GM12878 (cell line): ENCODE data around the gene DNAAF8. TPM values are rescaled to one million over a fixed set of nuclear protein-coding genes. Genes with fewer than 3 reads are reported as not detected.

ENCODE experiments used
- ATAC-seq: fragments of 200-7000 bp; cut with Tn5 transposase; 3 replicates; pipeline ENCODE4 v1.9.1; 2020; ENCODE audit warnings: mild to moderate bottlenecking, moderate library complexity
- BruUV-seq: library from RNA; stranded (reverse); fragments of 400-500 nt; replicated peaks from 2 replicates; lab custom pipeline; 2021; lab: Mats Ljungman, UMichigan
- CTCF ChIA-PET: fragments of 300-600 bp; sonication (Branson Sonifier 250); formaldehyde crosslinking; extraction: SDS; loops from one replicate; lab custom pipeline; 2021; ENCODE audit warnings: inconsistent platforms; lab: Yijun Ruan, JAX
- POLR2A ChIA-PET: fragments of 350-600 bp; formaldehyde crosslinking; extraction: SDS; loops from one replicate; lab custom pipeline; 2021; ENCODE audit warnings: inconsistent platforms; lab: Charles Lee
- RAD21 ChIA-PET: fragments of 300-600 bp; sonication (Branson Sonifier 250); formaldehyde crosslinking; loops from one replicate; lab custom pipeline; 2023; ENCODE audit warnings: antibody characterized with exemption; ENCODE audit not compliant: unreplicated experiment; lab: Charles Lee
- SMC1A ChIA-PET: fragments of 300-600 bp; sonication (Branson Sonifier 250); formaldehyde crosslinking; loops from one replicate; lab custom pipeline; 2023; ENCODE audit not compliant: unreplicated experiment, uncharacterized antibody; lab: Charles Lee
- DNase-seq: peaks from one replicate; pipeline ENCODE4 v3.0.0-alpha.2; 2011; ENCODE audit warnings: low read depth, low spot score
- FAIRE-seq: peaks from 3 replicates; lab custom pipeline; 2011; peaks lifted over from hg19 to GRCh38; lab: Jason Lieb, UNC
- H2AFZ ChIP-seq: 2 replicates; pipeline ENCODE4 v1.6.0; 2011; ENCODE audit warnings: low read depth, low read length, control low read depth; ENCODE audit not compliant: control insufficient read depth
- H3K27ac ChIP-seq: 2 replicates; pipeline ENCODE4 v1.5.1; 2011; ENCODE audit warnings: control low read depth; ENCODE audit not compliant: control insufficient read depth, insufficient read depth
- H3K27me3 ChIP-seq, 2 experiments: replicated peaks in 1 of 2; 2 replicates each; pipeline versions ENCODE4 v1.6.0 to v1.6.1; 2011; ENCODE audit warnings: low read length in 1 of 2; ENCODE audit not compliant: control insufficient read depth in 2 of 2, insufficient read depth in 2 of 2
- H3K36me3 ChIP-seq, 2 experiments: 2 replicates each; pipeline ENCODE4 v1.5.1; 2011; ENCODE audit warnings: low read length in 1 of 2; ENCODE audit not compliant: control insufficient read depth in 2 of 2, insufficient read depth in 2 of 2
- H3K4me1 ChIP-seq: 2 replicates; pipeline ENCODE4 v1.6.1; 2011; ENCODE audit warnings: mild to moderate bottlenecking, low read length, moderate library complexity, mixed read lengths; ENCODE audit not compliant: control insufficient read depth, insufficient read depth
- H3K4me2 ChIP-seq: 2 replicates; pipeline ENCODE4 v1.6.0; 2011; ENCODE audit warnings: control low read depth; ENCODE audit not compliant: control insufficient read depth, insufficient read depth
- H3K4me3 ChIP-seq: fragments of 200-600 bp; sonication (generic); 2 replicates; pipeline ENCODE4 v1.5.1; 2016
- H3K79me2 ChIP-seq: 2 replicates; pipeline ENCODE4 v1.6.0; 2011; ENCODE audit warnings: low read length; ENCODE audit not compliant: control insufficient read depth, insufficient read depth
- H3K9ac ChIP-seq: 2 replicates; pipeline ENCODE4 v1.8.0; 2011; ENCODE audit warnings: low read length, control low read depth, mixed read lengths; ENCODE audit not compliant: control insufficient read depth, insufficient read depth
- H3K9me3 ChIP-seq: replicated peaks from 3 replicates; pipeline ENCODE4 v1.5.1; 2011; ENCODE audit warnings: mild to moderate bottlenecking, low read length; ENCODE audit not compliant: control insufficient read depth, insufficient read depth
- H4K20me1 ChIP-seq: 2 replicates; pipeline ENCODE4 v1.6.0; 2011; ENCODE audit not compliant: control insufficient read depth, insufficient read depth
- CBX3 ChIP-seq: fragments of 200-600 bp; sonication (generic); IDR thresholded peaks from 2 replicates; pipeline ENCODE4 v1.6.1; 2016; ENCODE audit warnings: low read depth, borderline replicate concordance
- CHD1 ChIP-seq: IDR thresholded peaks from 2 replicates; pipeline ENCODE4 v1.6.1; 2012; ENCODE audit warnings: low read depth, low read length, improper control_type of control experiment
- HDGF ChIP-seq: fragments of 450-650 bp; IDR thresholded peaks from 2 replicates; pipeline ENCODE4 v1.6.1; 2016; ENCODE audit warnings: antibody characterized with exemption
- MXI1 ChIP-seq: fragments of 150-350 bp; IDR thresholded peaks from 2 replicates; pipeline ENCODE4 v1.6.1; 2011; ENCODE audit warnings: low read depth, mild to moderate bottlenecking, inconsistent platforms, low read length, improper control_type of control experiment
- NR2F1 ChIP-seq: fragments of 450-650 bp; conservative IDR thresholded peaks from 2 replicates; pipeline ENCODE4 v1.6.1; 2017; ENCODE audit warnings: mild to moderate bottlenecking
- POLR2A ChIP-seq: IDR thresholded peaks from 2 replicates; pipeline ENCODE4 v1.6.1; 2011; ENCODE audit warnings: low read depth, mild to moderate bottlenecking, low read length
- RUNX3 ChIP-seq: IDR thresholded peaks from 2 replicates; pipeline ENCODE4 v1.6.1; 2012; ENCODE audit warnings: low read length, inconsistent platforms
- WGBS: methylation state at CpG from one replicate; pipeline ENCODE4 v1.1.6; 2016; ENCODE audit warnings: low lambda C conversion rate; ENCODE audit not compliant: insufficient replicate concordance, insufficient coverage; ENCODE audit errors: missing lambda C conversion rate; 5-methylcytosine and 5-hydroxymethylcytosine counted together
- in situ Hi-C: fragments of 300-500 bp; cut with MboI; formaldehyde crosslinking; loops from 9 replicates; pipeline ENCODE4 v1.14.3; 2018; ENCODE audit warnings: mixed read lengths
- intact Hi-C: fragments of 100-400 bp; cut with micrococcal nuclease; formaldehyde crosslinking; loops from one replicate; pipeline ENCODE4 v1.14.2; 2022; ENCODE audit not compliant: unreplicated experiment
- polyA plus RNA-seq, 11 experiments: library from polyadenylated mRNA; depleted of rRNA in 4 of 11; unstranded in 6 of 11; stranded (reverse) in 5 of 11; fragments of >200 nt; fragmentation: Nextera tagmentation in 4 of 11; fragmentation: Illumina TruSeq in 1 of 11; extraction: Ambion mirVana in 4 of 11; extraction: Trizol in 1 of 11; gene quantifications; 1 replicate in 1 of 11; 2 replicates in 10 of 11; pipeline versions ENCODE4 v1.2.1 to v1.2.3, GENCODE V29; 2011 to 2016; ENCODE audit warnings: inconsistent platforms in 2 of 11, missing spikeins in 2 of 11, low read depth in 1 of 11
- total RNA-seq, 4 experiments: library from RNA; depleted of rRNA in 3 of 4; stranded (reverse); fragments of >200 nt in 3 of 4; fragmentation: Illumina TruSeq in 1 of 4; extraction: Trizol in 1 of 4; gene quantifications; 2 replicates each; pipeline versions ENCODE4 v1.2.1 to v1.2.3, GENCODE V29; 2013 to 2021
- TF ChIP-seq, protein P1 (sequence below): fragments of 450-650 bp; formaldehyde crosslinking; IDR thresholded peaks from 2 replicates; pipeline ENCODE4 v1.4.0; 2020; ENCODE audit warnings: mild to moderate bottlenecking, moderate library complexity
- TF ChIP-seq, protein P2 (sequence below): fragments of 450-650 bp; IDR thresholded peaks from 2 replicates; pipeline ENCODE4 v1.6.1; 2017; ENCODE audit warnings: mild to moderate bottlenecking

Gene DNAAF8
- total and polyA plus RNA-seq, 10 of the 15 experiments (the other 5 are each of a cell fraction or from before 2014, with no cell fraction given) = 0.01 to 0.78 (median 0.22) TPM; not detected in 2

DNA sequence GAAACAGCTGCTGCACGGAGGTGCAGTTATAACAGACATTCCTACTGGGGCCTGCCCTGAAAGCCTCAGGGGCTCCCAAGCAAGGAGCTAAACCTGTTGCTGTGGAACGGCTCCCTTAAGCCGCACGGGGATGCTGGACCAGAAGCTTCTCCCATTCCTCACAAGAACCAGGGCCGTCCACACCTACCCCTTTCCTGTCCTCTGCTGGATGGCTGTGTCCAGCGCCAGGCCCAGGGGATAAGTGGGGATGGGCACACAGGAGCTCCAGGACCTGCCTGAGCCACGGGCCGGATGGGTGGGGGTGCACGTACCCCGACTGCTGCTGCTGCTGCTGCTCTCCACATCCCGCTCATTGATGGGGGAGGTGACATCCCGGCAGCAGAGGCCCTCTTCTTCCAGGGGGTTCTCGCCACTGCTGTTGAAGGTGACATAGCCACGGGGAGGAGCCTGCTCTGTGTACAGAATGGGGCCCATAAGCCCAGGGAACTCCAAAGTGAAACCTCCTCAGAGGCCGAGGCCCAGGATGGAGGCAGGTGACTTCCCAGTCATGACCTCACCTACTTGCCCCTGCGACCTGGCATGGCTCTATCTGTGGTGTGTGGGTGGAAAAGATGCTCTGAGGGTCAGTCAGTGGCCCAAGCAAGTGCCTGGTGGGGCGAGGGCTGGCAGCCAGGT lies 32.4 kb upstream of the DNAAF8 start:
- BruUV-seq = no TSS peak
- Histone ChIP-seq H3K79me2 (no peaks in the 10 kb centered on the region), H3K27me3 (no peaks in the 10 kb centered on the region), H3K4me3 (no peak overlapping the region), H4K20me1 (no peaks in the 10 kb centered on the region), H2AFZ (no peak overlapping the region), H3K4me1 (no peaks in the 10 kb centered on the region), H3K4me2 (no peak overlapping the region), H3K9ac (no peak overlapping the region), H3K36me3 (peaks cover 8 to 35% of the 10 kb centered on the region in 2 experiments; a peak in 3 of 4 replicates)
- ATAC-seq = no peak
- DNase-seq = no peak
- ChIA-PET CTCF (no interaction called here), SMC1A (no interaction called here), POLR2A (no interaction called here), RAD21 (no interaction called here)
- intact Hi-C loops = no loop called here
- FAIRE-seq = no peak
- WGBS = 80% methylated on average over 17 of the region's 17 CpGs
- in situ Hi-C loops = no loop called here
- TF ChIP-seq POLR2A = peak; percentile 45; the same call in 1 of the 2 replicates
- TF ChIP-seq, protein P1, sequence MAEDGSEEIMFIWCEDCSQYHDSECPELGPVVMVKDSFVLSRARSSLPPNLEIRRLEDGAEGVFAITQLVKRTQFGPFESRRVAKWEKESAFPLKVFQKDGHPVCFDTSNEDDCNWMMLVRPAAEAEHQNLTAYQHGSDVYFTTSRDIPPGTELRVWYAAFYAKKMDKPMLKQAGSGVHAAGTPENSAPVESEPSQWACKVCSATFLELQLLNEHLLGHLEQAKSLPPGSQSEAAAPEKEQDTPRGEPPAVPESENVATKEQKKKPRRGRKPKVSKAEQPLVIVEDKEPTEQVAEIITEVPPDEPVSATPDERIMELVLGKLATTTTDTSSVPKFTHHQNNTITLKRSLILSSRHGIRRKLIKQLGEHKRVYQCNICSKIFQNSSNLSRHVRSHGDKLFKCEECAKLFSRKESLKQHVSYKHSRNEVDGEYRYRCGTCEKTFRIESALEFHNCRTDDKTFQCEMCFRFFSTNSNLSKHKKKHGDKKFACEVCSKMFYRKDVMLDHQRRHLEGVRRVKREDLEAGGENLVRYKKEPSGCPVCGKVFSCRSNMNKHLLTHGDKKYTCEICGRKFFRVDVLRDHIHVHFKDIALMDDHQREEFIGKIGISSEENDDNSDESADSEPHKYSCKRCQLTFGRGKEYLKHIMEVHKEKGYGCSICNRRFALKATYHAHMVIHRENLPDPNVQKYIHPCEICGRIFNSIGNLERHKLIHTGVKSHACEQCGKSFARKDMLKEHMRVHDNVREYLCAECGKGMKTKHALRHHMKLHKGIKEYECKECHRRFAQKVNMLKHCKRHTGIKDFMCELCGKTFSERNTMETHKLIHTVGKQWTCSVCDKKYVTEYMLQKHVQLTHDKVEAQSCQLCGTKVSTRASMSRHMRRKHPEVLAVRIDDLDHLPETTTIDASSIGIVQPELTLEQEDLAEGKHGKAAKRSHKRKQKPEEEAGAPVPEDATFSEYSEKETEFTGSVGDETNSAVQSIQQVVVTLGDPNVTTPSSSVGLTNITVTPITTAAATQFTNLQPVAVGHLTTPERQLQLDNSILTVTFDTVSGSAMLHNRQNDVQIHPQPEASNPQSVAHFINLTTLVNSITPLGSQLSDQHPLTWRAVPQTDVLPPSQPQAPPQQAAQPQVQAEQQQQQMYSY = no peak
- TF ChIP-seq, all 136 proteins: peak for 1
- Histone ChIP-seq H3K27ac (no peak overlapping the region), H3K9me3 (no peaks in the 10 kb centered on the region)

DNA sequence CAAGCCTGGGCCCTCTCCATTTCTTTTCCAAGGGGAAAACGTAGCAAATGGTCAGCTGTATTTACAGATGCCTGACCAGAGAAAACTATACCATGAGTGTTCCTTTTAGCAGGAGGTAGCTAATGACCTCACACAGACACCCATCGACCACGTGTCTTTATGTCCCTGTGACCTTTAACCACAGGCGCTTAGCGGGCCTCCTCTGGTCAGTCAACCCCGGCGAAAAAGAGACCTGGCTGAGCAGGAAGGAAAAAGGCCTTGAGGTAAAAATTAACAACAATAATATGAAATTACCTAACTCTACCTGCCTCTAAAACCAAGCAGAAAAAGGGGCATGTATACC lies 31.9 kb upstream of the DNAAF8 start:
- no peak overlapping the region for H2AFZ ChIP-seq
- no peak for DNase-seq
- H3K4me1 ChIP-seq = no peaks in the 10 kb centered on the region
- intact Hi-C loops = no loop called here
- FAIRE-seq = no peak
- no peak; the same call in 1 of the 3 replicates for ATAC-seq
- no peak overlapping the region for H3K4me2 ChIP-seq
- no peak overlapping the region for H3K4me3 ChIP-seq
- WGBS = 77% methylated on average over 7 of the region's 7 CpGs
- ChIA-PET SMC1A (no interaction called here), RAD21 (no interaction called here), CTCF (no interaction called here), POLR2A (no interaction called here)
- no peak for TF ChIP-seq HDGF
- TF ChIP-seq RUNX3 = peak; percentile 22; the same call in 1 of the 2 replicates
- TF ChIP-seq CHD1 = no peak
- no peak for TF ChIP-seq MXI1
- TF ChIP-seq, protein P2, sequence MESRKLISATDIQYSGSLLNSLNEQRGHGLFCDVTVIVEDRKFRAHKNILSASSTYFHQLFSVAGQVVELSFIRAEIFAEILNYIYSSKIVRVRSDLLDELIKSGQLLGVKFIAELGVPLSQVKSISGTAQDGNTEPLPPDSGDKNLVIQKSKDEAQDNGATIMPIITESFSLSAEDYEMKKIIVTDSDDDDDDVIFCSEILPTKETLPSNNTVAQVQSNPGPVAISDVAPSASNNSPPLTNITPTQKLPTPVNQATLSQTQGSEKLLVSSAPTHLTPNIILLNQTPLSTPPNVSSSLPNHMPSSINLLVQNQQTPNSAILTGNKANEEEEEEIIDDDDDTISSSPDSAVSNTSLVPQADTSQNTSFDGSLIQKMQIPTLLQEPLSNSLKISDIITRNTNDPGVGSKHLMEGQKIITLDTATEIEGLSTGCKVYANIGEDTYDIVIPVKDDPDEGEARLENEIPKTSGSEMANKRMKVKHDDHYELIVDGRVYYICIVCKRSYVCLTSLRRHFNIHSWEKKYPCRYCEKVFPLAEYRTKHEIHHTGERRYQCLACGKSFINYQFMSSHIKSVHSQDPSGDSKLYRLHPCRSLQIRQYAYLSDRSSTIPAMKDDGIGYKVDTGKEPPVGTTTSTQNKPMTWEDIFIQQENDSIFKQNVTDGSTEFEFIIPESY = peak; percentile 78; the same call in 1 of the 2 replicates
- no peak for TF ChIP-seq CBX3
- TF ChIP-seq NR2F1 = peak; percentile 64
- in situ Hi-C loops = no loop called here
- no TSS peak for BruUV-seq
- no peak overlapping the region for H3K9ac ChIP-seq
- no peaks in the 10 kb centered on the region for H3K9me3 ChIP-seq
- H3K79me2 ChIP-seq = no peaks in the 10 kb centered on the region
- H3K27ac ChIP-seq = no peak overlapping the region
- H3K36me3 ChIP-seq = peaks cover 8 to 31% of the 10 kb centered on the region in 2 experiments; a peak in 3 of 4 replicates
- no peaks in the 10 kb centered on the region for H3K27me3 ChIP-seq
- no peaks in the 10 kb centered on the region for H4K20me1 ChIP-seq
